SK-N-MC (cell line): Measurements from ENCODE around the gene SYCN.

Source experiments
- EZH2 ChIP-seq: fragments of 200-600 bp; sonication (generic); IDR thresholded peaks from one replicate; pipeline ENCODE4 v1.6.1; 2017; ENCODE audit warnings: antibody characterized with exemption
- POLR2AphosphoS5 ChIP-seq: IDR thresholded peaks from 2 replicates; pipeline ENCODE4 v1.6.1; 2012; ENCODE audit warnings: mild to moderate bottlenecking, low read depth, low read length, borderline replicate concordance

- TF ChIP-seq EZH2, result no peak
- no peak for TF ChIP-seq POLR2AphosphoS5
These were observed 40.4 kb downstream of the SYCN start for GRCh38 chr19:39163621-39164020.
